Measurements from ENCODE around the gene OPA1.

GRCh38 chr3:193640165-193640715 is 47.2 kb downstream of the OPA1 start:
- TF ChIP-seq CTCF (conservative IDR thresholded peaks at IDR 0.05; ENCODE audit: low read length) (no peak), EZH2phosphoT487 (IDR thresholded peaks at IDR 0.05; ENCODE audit: borderline replicate concordance) (no peak)
